NCI-H128 (cell line): ENCODE data around the gene NNT.

Experiments
- DNase-seq: peaks from one replicate; lab custom pipeline; 2025; ENCODE audit not compliant: unreplicated experiment; lab: John Stamatoyannopoulos, UW

The NNT gene

GRCh38 chr5:43622074-43622473 is 19.1 kb downstream of the NNT start:
- DNase-seq, result no peak

GRCh38 chr5:43623048-43623680 is 20.2 kb downstream of the NNT start:
- no peak for DNase-seq

- DNase-seq, result no peak
Measured at GRCh38 chr5:43627028-43627427, 24.0 kb downstream of the NNT start.

GRCh38 chr5:43631182-43631910 is 28.4 kb downstream of the NNT start:
- peak; percentile 50 for DNase-seq

GRCh38 chr5:43634621-43635020 is 31.6 kb downstream of the NNT start:
- DNase-seq, result no peak

GRCh38 chr5:43635374-43635773 is 32.4 kb downstream of the NNT start:
- no peak for DNase-seq

- no peak for DNase-seq
Measured at GRCh38 chr5:43636076-43636475, 33.1 kb downstream of the NNT start.

GRCh38 chr5:43637416-43637815 is 34.4 kb downstream of the NNT start:
- no peak for DNase-seq

GRCh38 chr5:43638107-43638506 is 35.1 kb downstream of the NNT start:
- DNase-seq, result no peak

- no peak for DNase-seq
Measured at GRCh38 chr5:43638546-43638945, 35.6 kb downstream of the NNT start.

- no peak for DNase-seq
Measured at GRCh38 chr5:43639566-43639965, 36.6 kb downstream of the NNT start.

GRCh38 chr5:43642428-43642827 is 39.4 kb downstream of the NNT start:
- no peak for DNase-seq

- DNase-seq, result no peak
Measured at GRCh38 chr5:43643327-43643726, 40.3 kb downstream of the NNT start.

GRCh38 chr5:43643750-43644149 is 40.8 kb downstream of the NNT start:
- DNase-seq, result no peak

- DNase-seq, result no peak
Measured at GRCh38 chr5:43646992-43647391, 44.0 kb downstream of the NNT start.

- no peak for DNase-seq
Measured at GRCh38 chr5:43647789-43648188, 44.8 kb downstream of the NNT start.

GRCh38 chr5:43648499-43649124 is 45.6 kb downstream of the NNT start:
- no peak for DNase-seq

GRCh38 chr5:43649256-43649655 is 46.3 kb downstream of the NNT start:
- no peak for DNase-seq

GRCh38 chr5:43652537-43653302 is 49.7 kb downstream of the NNT start:
- no peak for DNase-seq

GRCh38 chr5:43658509-43658908 is 55.5 kb downstream of the NNT start:
- DNase-seq, result no peak

- no peak for DNase-seq
Measured at GRCh38 chr5:43659075-43659474, 56.1 kb downstream of the NNT start.

GRCh38 chr5:43661102-43661501 is 58.1 kb downstream of the NNT start:
- DNase-seq, result no peak
